Measurements from ENCODE around the gene RIPK1.
A peak's percentile ranks its signal among the peaks of the same experiment; 100 is the strongest.

- TF ChIP-seq POLR2AphosphoS5 (IDR thresholded peaks at IDR 0.05; ENCODE audit: low read depth, low read length) (no peak), EZH2phosphoT487 (IDR thresholded peaks at IDR 0.05; ENCODE audit: borderline replicate concordance, low read depth) (no peak), CTCF (IDR thresholded peaks at IDR 0.05) (no peak), YY1 (IDR thresholded peaks at IDR 0.05; ENCODE audit: low read depth) (no peak), RAD21 (IDR thresholded peaks at IDR 0.05; ENCODE audit: low read length) (no peak), MAX (IDR thresholded peaks at IDR 0.05; ENCODE audit: low read depth) (peak; percentile 54; the same call in 1 of the 2 replicates), RCOR1 (IDR thresholded peaks at IDR 0.05; ENCODE audit: low read length) (no peak), FOXJ3 (CRISPR knock-in tag; IDR thresholded peaks at IDR 0.05) (no peak), PBX3 (IDR thresholded peaks at IDR 0.05) (no peak), FOXM1 (IDR thresholded peaks at IDR 0.05; ENCODE audit: low read depth) (no peak), REST (IDR thresholded peaks at IDR 0.05; ENCODE audit: low read depth, low read length) (no peak), GABPA (IDR thresholded peaks at IDR 0.05; ENCODE audit: low read depth) (no peak), JUND (IDR thresholded peaks at IDR 0.05) (no peak), EP300 (IDR thresholded peaks at IDR 0.05; ENCODE audit: borderline replicate concordance in 1 of 2, low read depth in 1 of 2, low read length in 1 of 2) (no peak)
These were observed 44.4 kb upstream of the RIPK1 start for GRCh38 chr6:3023663-3024483.

All from SK-N-SH (cell line).